Erythroblast (primary cell): ENCODE results near the gene ZNF385D.

ENCODE experiments used
- GATA1 ChIP-seq: IDR thresholded peaks from 2 replicates; pipeline ENCODE4 v1.6.1; 2011; ENCODE audit warnings: low read depth, mild to moderate bottlenecking, control low read depth, low read length, moderate library complexity
- POLR2A ChIP-seq: IDR thresholded peaks from 2 replicates; pipeline ENCODE4 v1.6.1; 2011; ENCODE audit warnings: mild to moderate bottlenecking, low read length

DNA sequence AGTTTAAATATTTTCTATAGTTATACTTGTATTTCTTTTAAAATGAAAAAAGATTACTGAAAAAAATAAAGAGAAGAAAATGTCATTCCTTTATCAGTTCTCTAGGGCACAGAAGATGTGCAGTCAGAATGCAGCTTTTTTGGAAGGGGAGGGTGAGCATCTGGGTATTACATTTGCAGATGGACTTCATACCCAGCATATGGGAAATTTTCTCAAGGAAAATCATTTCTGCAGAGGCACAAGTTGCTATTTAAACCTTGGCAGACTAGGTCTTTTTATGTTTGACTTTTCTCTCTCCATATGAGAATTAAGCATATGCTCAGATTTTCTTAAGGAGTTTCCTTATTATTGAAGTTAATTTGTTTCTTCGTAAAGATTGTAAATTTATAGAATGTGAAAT lies 39.5 kb upstream of the ZNF385D start:
- no peak for TF ChIP-seq POLR2A
- TF ChIP-seq GATA1: no peak
